Ovary (tissue), 3 donors: ENCODE measurements around the gene AP1G2.

ENCODE experiments used
- CTCF ChIP-seq, 3 donors: fragments of 450-650 bp in 2 of 3; fragments of 200-600 bp in 1 of 3; IDR thresholded peaks; one replicate each; pipeline versions ENCODE4 v1.5.1 to v1.8.0; 2016 to 2022; ENCODE audit warnings: antibody characterized with exemption in 3 of 3, mild to moderate bottlenecking in 1 of 3
- POLR2A ChIP-seq: fragments of 450-650 bp; IDR thresholded peaks from one replicate; pipeline ENCODE4 v1.6.1; 2017; ENCODE audit warnings: antibody characterized with exemption, mild to moderate bottlenecking, moderate library complexity
- donor health status: DM: no; HTN: no; CAD: no.

GRCh38 chr14:23568021-23568599 is 519 bp upstream of the AP1G2 start:
- TF ChIP-seq CTCF (IDR thresholded peaks at IDR 0.05) (no peak), POLR2A (no peak)
